Activated naive CD8-positive, alpha-beta T cell treated with anti-CD3 and anti-CD28 coated beads for 36 hours (primary cell): ENCODE results near the gene CT45A6. TPM values are rescaled to one million over a fixed set of nuclear protein-coding genes. Genes with fewer than 3 reads are reported as not detected.
"Not testable (repeated sequence)": the region's sequence is repeated elsewhere in the genome, so short reads cannot be mapped to it uniquely, and the experiment has no call there.

ENCODE experiments used
- DNase-seq: peaks from one replicate; pipeline ENCODE4 v3.0.0; 2021
- H3K27ac Mint-ChIP-seq: one replicate; pipeline ENCODE4 v1.8.0; 2022; ENCODE audit warnings: mild to moderate bottlenecking, moderate library complexity, mixed read lengths
- H3K27me3 Mint-ChIP-seq: one replicate; pipeline ENCODE4 v1.8.0; 2022; ENCODE audit warnings: mild to moderate bottlenecking, mixed read lengths
- H3K36me3 Mint-ChIP-seq: one replicate; pipeline ENCODE4 v1.8.0; 2021; ENCODE audit warnings: mild to moderate bottlenecking, mixed read lengths
- H3K4me1 Mint-ChIP-seq: one replicate; pipeline ENCODE4 v1.8.0; 2021; ENCODE audit warnings: mixed read lengths
- H3K4me3 Mint-ChIP-seq: one replicate; pipeline ENCODE4 v1.8.0; 2022; ENCODE audit warnings: mild to moderate bottlenecking, moderate library complexity, mixed read lengths
- H3K9me3 Mint-ChIP-seq: one replicate; pipeline ENCODE4 v1.8.0; 2022; ENCODE audit warnings: mixed read lengths
- total RNA-seq, 2 experiments: library from RNA; stranded (reverse); gene quantifications; one replicate each; pipeline ENCODE4 v1.2.3, GENCODE V29; 2021

Gene CT45A6
- not detected for total RNA-seq

- H3K36me3 Mint-ChIP-seq: not testable (repeated sequence)
These were observed at the start of gene CT45A6 for GRCh38 chrX:135802687-135803086. Gene CT45A6, minus strand, starts transcription at chrX:135802787. Its CDS starts 3,794 bp downstream, at chrX:135798993.

GRCh38 chrX:135837180-135837579 is 34.6 kb upstream of the CT45A6 start, which contains the start of gene CT45A7:
Gene CT45A7, minus strand, starts transcription at chrX:135837280. Its CDS starts 3,747 bp downstream, at chrX:135833533.
- not testable (repeated sequence) for H3K4me3 Mint-ChIP-seq, H3K27ac Mint-ChIP-seq, H3K27me3 Mint-ChIP-seq, H3K36me3 Mint-ChIP-seq, DNase-seq, H3K4me1 Mint-ChIP-seq, H3K9me3 Mint-ChIP-seq

More at GRCh38 chrX:135802687-135803086, at the start of gene CT45A6:
- H3K9me3 Mint-ChIP-seq, H3K27me3 Mint-ChIP-seq, DNase-seq, H3K27ac Mint-ChIP-seq, H3K4me1 Mint-ChIP-seq, H3K4me3 Mint-ChIP-seq: not testable (repeated sequence)

- not testable (repeated sequence) for H3K27me3 Mint-ChIP-seq, H3K4me3 Mint-ChIP-seq, DNase-seq, H3K4me1 Mint-ChIP-seq, H3K36me3 Mint-ChIP-seq, H3K9me3 Mint-ChIP-seq, H3K27ac Mint-ChIP-seq
These were observed 17.3 kb upstream of the CT45A6 start, which contains the start of gene CT45A2 for GRCh38 chrX:135819912-135820311. Gene CT45A2, minus strand, starts transcription at chrX:135820012. Its CDS starts 3,747 bp downstream, at chrX:135816265.

GRCh38 chrX:135785403-135785802 is 17.2 kb downstream of the CT45A6 start, which contains the start of gene CT45A5:
Gene CT45A5, minus strand, starts transcription at chrX:135785503. Its CDS starts 3,774 bp downstream, at chrX:135781729.
- H3K27ac Mint-ChIP-seq, DNase-seq, H3K4me1 Mint-ChIP-seq, H3K4me3 Mint-ChIP-seq, H3K27me3 Mint-ChIP-seq, H3K9me3 Mint-ChIP-seq, H3K36me3 Mint-ChIP-seq: not testable (repeated sequence)

- H3K36me3 Mint-ChIP-seq, H3K27me3 Mint-ChIP-seq, H3K4me1 Mint-ChIP-seq, H3K4me3 Mint-ChIP-seq, DNase-seq, H3K27ac Mint-ChIP-seq, H3K9me3 Mint-ChIP-seq: not testable (repeated sequence)
These were observed 34.5 kb downstream of the CT45A6 start, which contains the start of gene CT45A3 for GRCh38 chrX:135768091-135768490. Gene CT45A3, minus strand, starts transcription at chrX:135768191. Its CDS starts 3,747 bp downstream, at chrX:135764444.

- DNase-seq, H3K4me1 Mint-ChIP-seq, H3K4me3 Mint-ChIP-seq, H3K36me3 Mint-ChIP-seq, H3K9me3 Mint-ChIP-seq, H3K27ac Mint-ChIP-seq, H3K27me3 Mint-ChIP-seq: not testable (repeated sequence)
These were observed 57.8 kb downstream of the CT45A6 start for GRCh38 chrX:135744739-135745138.

Other genes with a start within 250 kb of the CT45A6 start
- not detected for gene CT45A1, start 89.1 kb downstream of the CT45A6 start, total RNA-seq
- gene CT45A3, start 34.6 kb downstream of the CT45A6 start, total RNA-seq: not detected
- not detected for gene CT45A5, start 17.3 kb downstream of the CT45A6 start, total RNA-seq
- not detected for gene CT45A2, start 17.2 kb upstream of the CT45A6 start, total RNA-seq
- gene CT45A7, start 34.5 kb upstream of the CT45A6 start, total RNA-seq: not detected
- gene CT45A8, start 51.8 kb upstream of the CT45A6 start, total RNA-seq: not detected
- not detected for gene CT45A9, start 69.0 kb upstream of the CT45A6 start, total RNA-seq
- not detected for gene CT45A10, start 90.7 kb upstream of the CT45A6 start, total RNA-seq
- gene SAGE1, start 90.9 kb upstream of the CT45A6 start, total RNA-seq: not detected
- 10 to 100 TPM; 20.4 to 20.5 TPM for gene MMGT1, start 171.2 kb upstream of the CT45A6 start, total RNA-seq
- 10 to 100 TPM; 10.7 to 11.7 TPM for gene SLC9A6, start 182.6 kb upstream of the CT45A6 start, total RNA-seq